ENCODE measurements around the gene TCERG1L. TPM values are rescaled to one million over a fixed set of nuclear protein-coding genes. Genes with fewer than 3 reads are reported as not detected.

The TCERG1L gene
- total RNA-seq, 1 experiment from 2014 or later, result not detected

DNA sequence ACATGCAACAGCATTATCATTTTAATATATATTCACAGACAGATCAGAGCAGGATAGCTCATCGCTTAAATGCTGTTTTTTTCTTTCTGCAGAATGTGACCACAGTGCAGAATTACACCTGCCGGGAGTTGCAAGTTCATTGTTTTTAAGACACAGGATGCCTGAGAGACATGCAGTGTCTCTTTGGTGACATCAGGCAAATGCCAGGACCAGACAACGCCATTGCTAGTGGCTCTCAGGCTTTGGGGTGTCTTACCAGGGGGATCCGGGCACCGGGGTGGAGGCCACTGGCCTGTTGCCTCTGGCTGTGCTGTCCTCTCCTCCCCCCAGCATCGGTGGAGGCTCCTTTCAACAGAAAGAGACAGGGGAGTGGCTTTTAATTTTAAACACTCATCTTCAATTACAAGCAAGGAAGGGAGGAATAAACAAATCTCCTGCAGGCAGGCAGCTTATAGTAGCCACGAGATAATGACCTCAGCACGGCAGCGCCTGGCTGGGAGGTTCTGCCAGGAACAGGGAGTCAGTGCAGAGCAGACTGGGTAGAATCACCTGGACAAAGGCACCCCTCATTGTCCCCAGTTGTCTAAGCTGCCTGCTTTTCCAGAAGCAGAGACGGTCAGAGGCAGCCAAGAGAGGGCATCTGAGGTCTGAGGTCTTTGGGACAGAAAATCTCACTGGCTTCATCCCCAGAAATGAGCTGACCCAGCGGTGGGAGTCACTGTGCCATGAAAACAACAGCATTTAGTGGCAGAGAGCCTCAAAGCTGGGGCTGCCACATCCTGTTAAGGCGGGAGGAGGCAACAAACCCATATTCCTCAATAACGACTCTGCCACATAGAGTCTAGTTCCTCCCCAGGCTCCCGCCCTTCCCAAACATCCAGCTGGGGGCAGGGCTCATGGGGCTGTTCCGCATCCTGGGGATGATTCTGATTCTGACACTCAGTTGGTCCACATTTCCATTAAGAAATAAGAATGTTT lies 148.4 kb downstream of the TCERG1L start:
- H3K4me2 ChIP-seq (ENCODE audit: low read depth, low read length, poor library complexity, severe bottlenecking), result no peak overlapping the region
- H3K4me1 ChIP-seq (ENCODE audit: low read length), result peaks cover 48% of the 10 kb centered on the region
- no peaks in the 10 kb centered on the region for H3K9me2 ChIP-seq (replicated peaks; ENCODE audit: insufficient read depth, low read length)
- H3K27me3 ChIP-seq (ENCODE audit: low read length), result no peaks in the 10 kb centered on the region
- no peak for DNase-seq
- no peak overlapping the region for H3K27ac ChIP-seq (ENCODE audit: low read length)
- H3K36me3 ChIP-seq (ENCODE audit: insufficient read depth, low read length), result no peaks in the 10 kb centered on the region
- no peaks in the 10 kb centered on the region for H4K20me1 ChIP-seq (ENCODE audit: insufficient read depth, low read depth, low read length)
- no peaks in the 10 kb centered on the region for H3K79me2 ChIP-seq (ENCODE audit: low read length)
- no peak overlapping the region for H3K9ac ChIP-seq (ENCODE audit: low read length)
- no peak overlapping the region for H2AFZ ChIP-seq (ENCODE audit: low read length)
- no peaks in the 10 kb centered on the region for H3K9me3 ChIP-seq (ENCODE audit: low read length)
- no peak overlapping the region for H3K4me3 ChIP-seq (ENCODE audit: low read length)

- Histone ChIP-seq H4K20me1 (ENCODE audit: insufficient read depth, low read depth, low read length) (no peaks in the 10 kb centered on the region), H3K4me1 (ENCODE audit: low read length) (peaks cover 38% of the 10 kb centered on the region), H2AFZ (ENCODE audit: low read length) (no peak overlapping the region), H3K9ac (ENCODE audit: low read length) (no peak overlapping the region), H3K9me2 (replicated peaks; ENCODE audit: insufficient read depth, low read length) (no peaks in the 10 kb centered on the region), H3K4me3 (ENCODE audit: low read length) (no peak overlapping the region), H3K9me3 (ENCODE audit: low read length) (no peaks in the 10 kb centered on the region), H3K4me2 (ENCODE audit: low read depth, low read length, poor library complexity, severe bottlenecking) (no peak overlapping the region), H3K27ac (ENCODE audit: low read length) (no peak overlapping the region), H3K79me2 (ENCODE audit: low read length) (no peaks in the 10 kb centered on the region), H3K36me3 (ENCODE audit: insufficient read depth, low read length) (no peaks in the 10 kb centered on the region), H3K27me3 (ENCODE audit: low read length) (no peaks in the 10 kb centered on the region)
- DNase-seq, result no peak
Measured at GRCh38 chr10:131162211-131162610, 149.3 kb downstream of the TCERG1L start.

DNA sequence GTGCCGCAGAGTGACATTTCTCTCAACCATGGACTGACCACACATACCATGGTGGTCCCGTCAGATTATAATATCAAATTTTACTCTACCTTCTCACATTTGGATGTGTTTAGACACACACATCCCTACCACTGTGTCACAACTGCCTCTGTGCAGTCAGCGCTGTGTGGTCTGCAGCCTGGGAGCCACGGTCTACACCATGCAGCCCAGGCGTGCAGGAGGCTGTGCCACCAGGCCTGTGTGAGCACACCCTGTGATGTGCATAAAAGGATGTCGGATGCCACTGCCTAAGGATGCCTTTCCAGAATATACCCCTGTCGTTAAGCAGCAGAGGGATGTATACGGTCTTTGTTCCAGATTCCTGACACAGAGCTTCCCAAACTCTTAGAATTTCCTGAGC lies 150.4 kb downstream of the TCERG1L start:
- peaks cover 31% of the 10 kb centered on the region for H3K4me1 ChIP-seq (ENCODE audit: low read length)
- no peaks in the 10 kb centered on the region for H3K79me2 ChIP-seq (ENCODE audit: low read length)
- H3K9me2 ChIP-seq (replicated peaks; ENCODE audit: insufficient read depth, low read length), result no peaks in the 10 kb centered on the region
- no peak overlapping the region for H3K9ac ChIP-seq (ENCODE audit: low read length)
- no peak overlapping the region for H2AFZ ChIP-seq (ENCODE audit: low read length)
- H3K27me3 ChIP-seq (ENCODE audit: low read length), result no peaks in the 10 kb centered on the region
- H3K4me3 ChIP-seq (ENCODE audit: low read length), result no peak overlapping the region
- H3K9me3 ChIP-seq (ENCODE audit: low read length), result no peaks in the 10 kb centered on the region
- no peaks in the 10 kb centered on the region for H4K20me1 ChIP-seq (ENCODE audit: insufficient read depth, low read depth, low read length)
- no peak for DNase-seq
- H3K4me2 ChIP-seq (ENCODE audit: low read depth, low read length, poor library complexity, severe bottlenecking), result no peak overlapping the region
- H3K27ac ChIP-seq (ENCODE audit: low read length), result no peak overlapping the region
- no peaks in the 10 kb centered on the region for H3K36me3 ChIP-seq (ENCODE audit: insufficient read depth, low read length)

DNA sequence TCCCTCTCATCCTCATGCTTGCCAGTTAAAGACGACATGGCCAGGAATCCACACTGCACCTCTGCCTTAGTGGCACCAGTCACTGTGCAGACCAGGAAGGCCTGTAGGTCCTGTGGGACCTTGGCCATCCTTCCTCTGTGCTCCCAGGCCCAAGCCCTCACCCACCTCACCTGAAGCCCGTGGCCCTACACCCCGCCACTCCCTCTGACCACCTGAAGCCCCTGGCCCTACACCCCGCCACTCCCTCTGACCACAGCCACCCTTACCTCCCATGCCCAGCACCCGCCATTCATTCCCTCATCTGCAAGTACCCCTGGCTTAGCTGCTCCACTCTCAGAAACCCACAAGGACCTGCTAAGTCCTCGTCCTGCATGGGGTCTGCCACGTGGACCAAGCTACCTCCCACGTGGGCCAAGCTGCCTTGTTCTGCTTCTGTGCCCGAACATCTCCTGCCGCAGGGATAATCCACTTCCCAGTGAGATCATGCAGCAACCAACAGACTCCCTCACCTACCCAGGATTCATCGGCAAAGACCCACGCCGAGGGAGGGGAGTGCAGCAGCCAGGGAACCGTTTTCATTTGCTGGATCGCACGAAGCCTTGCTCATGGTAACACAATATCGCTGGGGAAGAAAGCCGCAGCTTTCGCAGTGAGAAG lies 151.2 kb downstream of the TCERG1L start:
- H3K27ac ChIP-seq (ENCODE audit: low read length), result no peak overlapping the region
- H2AFZ ChIP-seq (ENCODE audit: low read length), result no peak overlapping the region
- no peaks in the 10 kb centered on the region for H3K9me2 ChIP-seq (replicated peaks; ENCODE audit: insufficient read depth, low read length)
- H3K4me3 ChIP-seq (ENCODE audit: low read length), result no peak overlapping the region
- no peak overlapping the region for H3K9ac ChIP-seq (ENCODE audit: low read length)
- H3K4me1 ChIP-seq (ENCODE audit: low read length), result peaks cover 23% of the 10 kb centered on the region
- no peaks in the 10 kb centered on the region for H3K27me3 ChIP-seq (ENCODE audit: low read length)
- H3K79me2 ChIP-seq (ENCODE audit: low read length), result no peaks in the 10 kb centered on the region
- no peaks in the 10 kb centered on the region for H3K9me3 ChIP-seq (ENCODE audit: low read length)
- no peak for DNase-seq
- no peaks in the 10 kb centered on the region for H4K20me1 ChIP-seq (ENCODE audit: insufficient read depth, low read depth, low read length)
- H3K4me2 ChIP-seq (ENCODE audit: low read depth, low read length, poor library complexity, severe bottlenecking), result no peak overlapping the region
- H3K36me3 ChIP-seq (ENCODE audit: insufficient read depth, low read length), result no peaks in the 10 kb centered on the region

DNA sequence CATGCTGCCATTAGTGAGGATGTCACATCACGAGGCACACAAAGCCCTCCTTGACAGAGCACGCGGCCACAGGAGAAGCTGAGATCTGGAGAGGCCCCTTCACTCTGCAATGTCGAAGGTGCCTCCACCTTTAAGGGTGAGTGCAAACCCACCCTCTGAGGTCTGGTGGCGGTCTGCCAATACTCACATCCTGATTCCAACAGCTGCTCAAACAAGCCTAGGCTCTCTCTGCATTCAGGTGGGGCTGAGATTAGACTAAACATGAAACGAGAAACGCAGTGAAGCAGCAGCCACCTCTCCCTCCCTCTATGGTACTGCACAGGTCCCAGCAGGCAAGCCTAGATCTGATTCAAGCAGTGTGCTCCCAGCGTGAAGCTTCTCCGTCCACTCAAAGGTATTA lies 151.8 kb downstream of the TCERG1L start:
- Histone ChIP-seq H3K9me2 (replicated peaks; ENCODE audit: insufficient read depth, low read length) (no peaks in the 10 kb centered on the region), H3K9me3 (ENCODE audit: low read length) (no peaks in the 10 kb centered on the region), H3K4me2 (ENCODE audit: low read depth, low read length, poor library complexity, severe bottlenecking) (no peak overlapping the region), H3K36me3 (ENCODE audit: insufficient read depth, low read length) (no peaks in the 10 kb centered on the region), H2AFZ (ENCODE audit: low read length) (no peak overlapping the region), H3K9ac (ENCODE audit: low read length) (no peak overlapping the region), H3K27me3 (ENCODE audit: low read length) (no peaks in the 10 kb centered on the region), H3K27ac (ENCODE audit: low read length) (no peak overlapping the region), H3K79me2 (ENCODE audit: low read length) (no peaks in the 10 kb centered on the region), H4K20me1 (ENCODE audit: insufficient read depth, low read depth, low read length) (no peaks in the 10 kb centered on the region), H3K4me3 (ENCODE audit: low read length) (no peak overlapping the region), H3K4me1 (ENCODE audit: low read length) (peaks cover 18% of the 10 kb centered on the region)
- DNase-seq, result peak; percentile 65

DNA sequence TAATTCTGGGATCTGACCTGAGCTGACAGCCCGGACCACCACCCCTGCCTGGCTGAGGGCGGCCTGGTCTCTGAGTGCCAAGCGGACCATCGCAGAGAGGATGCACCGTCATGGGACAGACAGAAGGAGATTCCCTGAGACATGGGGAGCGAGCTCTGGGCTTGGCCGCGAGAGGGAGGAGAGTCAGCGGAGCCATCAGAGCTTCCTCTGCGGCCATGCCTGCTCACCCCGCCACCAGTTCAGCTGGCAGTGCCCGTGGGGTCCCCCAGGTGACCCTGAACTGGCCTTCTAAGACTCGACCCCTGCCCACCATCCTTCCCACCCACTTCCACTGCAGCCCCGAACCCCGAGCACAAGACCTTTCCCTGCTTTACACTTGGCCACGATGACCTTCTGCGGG lies 152.8 kb downstream of the TCERG1L start:
- H3K4me2 ChIP-seq (ENCODE audit: low read depth, low read length, poor library complexity, severe bottlenecking), result no peak overlapping the region
- peaks cover 12% of the 10 kb centered on the region for H3K4me1 ChIP-seq (ENCODE audit: low read length)
- H3K9me2 ChIP-seq (replicated peaks; ENCODE audit: insufficient read depth, low read length), result no peaks in the 10 kb centered on the region
- H3K9ac ChIP-seq (ENCODE audit: low read length), result no peak overlapping the region
- no peak overlapping the region for H3K27ac ChIP-seq (ENCODE audit: low read length)
- no peaks in the 10 kb centered on the region for H4K20me1 ChIP-seq (ENCODE audit: insufficient read depth, low read depth, low read length)
- H3K36me3 ChIP-seq (ENCODE audit: insufficient read depth, low read length), result no peaks in the 10 kb centered on the region
- no peak for DNase-seq
- H2AFZ ChIP-seq (ENCODE audit: low read length), result no peak overlapping the region
- no peaks in the 10 kb centered on the region for H3K79me2 ChIP-seq (ENCODE audit: low read length)
- no peak overlapping the region for H3K4me3 ChIP-seq (ENCODE audit: low read length)
- no peaks in the 10 kb centered on the region for H3K27me3 ChIP-seq (ENCODE audit: low read length)
- H3K9me3 ChIP-seq (ENCODE audit: low read length), result no peaks in the 10 kb centered on the region

GRCh38 chr10:131157899-131158298 lies 153.6 kb downstream of the TCERG1L start:
- no peaks in the 10 kb centered on the region for H3K36me3 ChIP-seq (ENCODE audit: insufficient read depth, low read length)
- no peak for DNase-seq
- H3K27me3 ChIP-seq (ENCODE audit: low read length), result no peaks in the 10 kb centered on the region
- H4K20me1 ChIP-seq (ENCODE audit: insufficient read depth, low read depth, low read length), result no peaks in the 10 kb centered on the region
- no peak overlapping the region for H2AFZ ChIP-seq (ENCODE audit: low read length)
- H3K79me2 ChIP-seq (ENCODE audit: low read length), result no peaks in the 10 kb centered on the region
- H3K9me3 ChIP-seq (ENCODE audit: low read length), result no peaks in the 10 kb centered on the region
- H3K27ac ChIP-seq (ENCODE audit: low read length), result no peak overlapping the region
- H3K9ac ChIP-seq (ENCODE audit: low read length), result no peak overlapping the region
- H3K4me3 ChIP-seq (ENCODE audit: low read length), result no peak overlapping the region
- H3K9me2 ChIP-seq (replicated peaks; ENCODE audit: insufficient read depth, low read length), result no peaks in the 10 kb centered on the region
- H3K4me2 ChIP-seq (ENCODE audit: low read depth, low read length, poor library complexity, severe bottlenecking), result no peak overlapping the region
- H3K4me1 ChIP-seq (ENCODE audit: low read length), result peaks cover 12% of the 10 kb centered on the region

GRCh38 chr10:131155876-131156230 lies 155.7 kb downstream of the TCERG1L start:
- no peak overlapping the region for H2AFZ ChIP-seq (ENCODE audit: low read length)
- H3K9me3 ChIP-seq (ENCODE audit: low read length), result no peaks in the 10 kb centered on the region
- H3K27ac ChIP-seq (ENCODE audit: low read length), result no peak overlapping the region
- no peaks in the 10 kb centered on the region for H3K36me3 ChIP-seq (ENCODE audit: insufficient read depth, low read length)
- no peak overlapping the region for H3K4me3 ChIP-seq (ENCODE audit: low read length)
- no peaks in the 10 kb centered on the region; the same call in 1 of the 2 replicates for H3K27me3 ChIP-seq (ENCODE audit: low read length)
- no peaks in the 10 kb centered on the region for H3K79me2 ChIP-seq (ENCODE audit: low read length)
- no peaks in the 10 kb centered on the region for H3K9me2 ChIP-seq (replicated peaks; ENCODE audit: insufficient read depth, low read length)
- H3K4me2 ChIP-seq (ENCODE audit: low read depth, low read length, poor library complexity, severe bottlenecking), result no peak overlapping the region
- peaks cover 12% of the 10 kb centered on the region for H3K4me1 ChIP-seq (ENCODE audit: low read length)
- no peaks in the 10 kb centered on the region for H4K20me1 ChIP-seq (ENCODE audit: insufficient read depth, low read depth, low read length)
- H3K9ac ChIP-seq (ENCODE audit: low read length), result no peak overlapping the region
- no peak for DNase-seq

Data from Karpas-422 (cell line).